Astrocyte of the spinal cord (primary cell): ENCODE data around the gene FBN2.
A peak's percentile ranks its signal among the peaks of the same experiment; 100 is the strongest.

Experiments
- DNase-seq: peaks from one replicate; pipeline ENCODE4 v3.0.0; 2011; ENCODE audit warnings: low read depth, low spot score
- H3K4me3 ChIP-seq: 2 replicates; pipeline ENCODE4 v1.5.1; 2011; ENCODE audit warnings: low read depth, mild to moderate bottlenecking, low read length, moderate library complexity
- in situ Hi-C: cut with HindIII; loops from 2 replicates; pipeline ENCODE4 v1.10.0; 2017; ENCODE audit warnings: low sequenced_read_pairs
- TF ChIP-seq, protein P1 (sequence below): IDR thresholded peaks from 2 replicates; pipeline ENCODE4 v1.5.1; 2012; ENCODE audit warnings: low read depth, mild to moderate bottlenecking, low read length, inconsistent platforms

Gene FBN2

DNA sequence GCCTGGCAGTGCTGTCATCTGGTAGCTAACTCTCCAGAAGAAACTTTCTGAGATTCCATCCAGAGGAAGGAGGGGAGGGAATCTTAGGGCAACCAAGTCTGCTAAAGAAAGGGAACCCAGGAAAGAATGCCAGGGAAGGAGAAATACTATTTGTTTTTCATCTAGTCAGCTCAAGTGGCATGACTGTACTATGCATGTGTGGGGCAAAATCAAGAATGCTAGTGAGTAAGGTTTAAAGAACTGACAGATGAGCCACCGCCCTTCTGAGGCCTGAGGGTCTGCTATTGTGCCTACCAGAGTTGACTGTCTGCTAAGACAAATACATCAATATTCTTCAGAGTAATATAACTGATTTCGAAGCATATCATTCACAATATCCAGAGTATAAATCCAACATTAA is 250.3 kb downstream of the FBN2 start:
- TF ChIP-seq, protein P1, sequence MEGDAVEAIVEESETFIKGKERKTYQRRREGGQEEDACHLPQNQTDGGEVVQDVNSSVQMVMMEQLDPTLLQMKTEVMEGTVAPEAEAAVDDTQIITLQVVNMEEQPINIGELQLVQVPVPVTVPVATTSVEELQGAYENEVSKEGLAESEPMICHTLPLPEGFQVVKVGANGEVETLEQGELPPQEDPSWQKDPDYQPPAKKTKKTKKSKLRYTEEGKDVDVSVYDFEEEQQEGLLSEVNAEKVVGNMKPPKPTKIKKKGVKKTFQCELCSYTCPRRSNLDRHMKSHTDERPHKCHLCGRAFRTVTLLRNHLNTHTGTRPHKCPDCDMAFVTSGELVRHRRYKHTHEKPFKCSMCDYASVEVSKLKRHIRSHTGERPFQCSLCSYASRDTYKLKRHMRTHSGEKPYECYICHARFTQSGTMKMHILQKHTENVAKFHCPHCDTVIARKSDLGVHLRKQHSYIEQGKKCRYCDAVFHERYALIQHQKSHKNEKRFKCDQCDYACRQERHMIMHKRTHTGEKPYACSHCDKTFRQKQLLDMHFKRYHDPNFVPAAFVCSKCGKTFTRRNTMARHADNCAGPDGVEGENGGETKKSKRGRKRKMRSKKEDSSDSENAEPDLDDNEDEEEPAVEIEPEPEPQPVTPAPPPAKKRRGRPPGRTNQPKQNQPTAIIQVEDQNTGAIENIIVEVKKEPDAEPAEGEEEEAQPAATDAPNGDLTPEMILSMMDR: no peak
- no peak overlapping the region for H3K4me3 ChIP-seq
- in situ Hi-C loops: no loop called here
- DNase-seq: no peak

DNA sequence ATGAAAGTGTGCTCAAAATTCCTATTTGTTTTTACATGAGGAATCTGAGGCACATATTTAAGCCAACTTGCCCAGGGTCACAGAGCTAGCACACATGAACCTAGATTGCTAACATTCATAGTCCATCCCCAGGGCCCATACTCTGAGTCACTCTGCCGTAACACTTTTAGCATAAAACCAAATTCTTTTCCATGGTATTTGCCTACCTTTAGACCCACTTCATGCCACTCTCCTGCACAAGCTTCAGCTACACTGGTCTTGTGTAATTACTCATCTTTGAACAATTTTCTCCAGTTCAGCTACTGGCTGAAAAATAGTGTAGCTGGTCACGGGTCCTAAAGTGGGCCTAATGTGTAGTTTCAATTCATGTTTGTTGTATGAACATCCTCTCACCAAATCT is 253.8 kb downstream of the FBN2 start:
- TF ChIP-seq, protein P1: no peak
- DNase-seq: no peak
- in situ Hi-C loops: no loop called here
- no peak overlapping the region for H3K4me3 ChIP-seq

DNA sequence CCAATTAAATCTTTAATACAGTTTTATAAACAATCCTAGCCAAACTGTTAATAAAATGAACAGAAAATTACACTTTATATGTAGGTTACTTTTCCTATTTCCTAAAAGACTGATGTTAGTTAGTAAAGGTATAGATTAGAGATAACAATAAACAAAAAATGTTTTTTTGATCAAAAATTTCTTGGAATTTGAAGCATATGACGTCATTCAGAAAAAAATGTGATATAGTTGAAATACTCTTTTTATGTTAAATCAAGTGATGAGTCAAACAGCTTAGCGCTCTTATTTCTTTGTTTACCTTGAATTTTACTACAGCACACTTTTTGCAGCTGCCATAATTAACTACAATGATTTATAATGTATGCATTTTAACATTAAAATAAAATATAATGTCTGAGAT is 258.7 kb downstream of the FBN2 start:
- H3K4me3 ChIP-seq: no peak overlapping the region
- in situ Hi-C loops: no loop called here
- TF ChIP-seq, protein P1: no peak
- no peak for DNase-seq

DNA sequence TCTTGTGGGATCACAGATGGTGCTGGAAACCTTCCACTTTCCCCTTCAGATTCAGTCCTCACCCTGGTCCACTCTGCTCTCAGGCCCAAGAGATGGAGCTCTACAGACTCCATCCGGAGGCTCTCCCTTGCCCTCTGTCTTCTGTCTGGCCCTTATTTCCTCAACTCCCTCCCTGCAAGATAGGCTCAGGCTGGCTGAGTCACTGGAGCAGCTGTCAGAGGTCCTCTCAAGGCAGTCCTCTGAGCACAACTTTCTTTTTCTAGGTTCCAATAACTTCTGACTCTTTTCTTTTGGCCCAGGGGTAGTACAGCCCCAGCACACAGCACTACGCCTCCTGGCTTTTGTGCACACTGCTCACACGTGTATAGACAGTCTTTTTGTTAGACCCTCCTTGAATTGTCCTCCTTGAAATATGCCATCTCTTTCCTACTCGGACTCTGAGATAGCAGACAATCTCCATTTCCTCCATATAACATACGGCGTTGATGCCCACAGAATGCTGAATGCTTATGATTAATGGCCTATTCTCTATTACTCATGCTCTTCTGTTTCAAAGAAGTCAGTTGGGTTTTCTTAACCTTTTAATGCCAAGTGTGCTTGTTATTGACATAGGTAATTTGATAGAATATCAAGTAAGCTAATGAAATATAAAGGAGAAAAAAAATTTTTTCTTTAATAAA is 261.4 kb downstream of the FBN2 start:
- peak; percentile 10 for DNase-seq
- TF ChIP-seq, protein P1: no peak
- H3K4me3 ChIP-seq: no peak overlapping the region
- in situ Hi-C loops: no loop called here

DNA sequence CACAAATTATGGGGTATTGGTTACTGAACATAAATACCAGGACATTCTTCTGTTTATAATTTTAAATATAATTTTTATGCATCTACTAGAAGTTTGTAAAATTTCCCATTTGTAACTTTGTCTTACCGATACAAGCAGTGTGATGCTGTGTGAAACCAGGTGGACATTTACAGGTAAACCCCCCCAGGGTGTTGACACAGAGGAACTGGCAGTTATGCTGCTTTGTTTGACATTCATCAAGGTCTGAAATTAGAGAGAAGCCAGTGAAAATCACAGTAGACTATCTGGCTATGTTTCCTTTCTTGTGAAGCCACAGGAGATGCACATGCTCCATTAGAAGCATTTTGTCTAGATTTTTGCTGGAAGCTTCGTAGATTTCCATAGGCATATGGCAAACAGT is 263.6 kb downstream of the FBN2 start:
- in situ Hi-C loops: no loop called here
- no peak overlapping the region for H3K4me3 ChIP-seq
- TF ChIP-seq, protein P1: no peak
- DNase-seq: no peak

DNA sequence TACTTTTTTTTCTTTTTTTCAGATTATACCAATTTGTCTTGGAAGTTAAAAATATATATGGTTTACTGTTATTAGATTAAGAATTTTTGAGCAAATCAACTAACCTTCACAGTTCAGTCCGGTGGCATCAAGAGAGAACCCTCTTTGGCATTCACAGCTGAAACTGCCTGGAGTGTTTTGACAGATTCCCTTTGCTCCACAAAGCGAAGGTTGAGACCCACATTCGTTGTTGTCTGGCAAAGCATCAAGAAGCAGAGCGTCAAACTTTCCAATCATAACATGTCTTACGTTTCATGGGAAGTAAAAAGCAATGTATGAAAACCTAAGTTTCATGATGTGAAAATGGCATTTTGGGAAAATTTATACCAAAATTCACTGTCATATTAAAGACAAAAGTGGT is 264.3 kb downstream of the FBN2 start:
- no peak for DNase-seq
- no peak overlapping the region for H3K4me3 ChIP-seq
- TF ChIP-seq, protein P1: no peak
- in situ Hi-C loops: no loop called here
